GM21528 (cell line): ENCODE measurements around the gene ARMH3.

Experiments
- ATAC-seq: cut with Tn5 transposase; IDR thresholded peaks from one replicate; pipeline ENCODE4 v1.9.1; 2021; ENCODE audit warnings: mild to moderate bottlenecking, moderate library complexity; ENCODE audit not compliant: unreplicated experiment, low FRiP score

The ARMH3 gene

GRCh38 chr10:101838416-101838970, 217.5 kb downstream of the ARMH3 start:
- ATAC-seq, result no peak

GRCh38 chr10:101837748-101838147, 218.2 kb downstream of the ARMH3 start:
- no peak for ATAC-seq

- no peak for ATAC-seq
Measured at GRCh38 chr10:101835362-101835761, 220.6 kb downstream of the ARMH3 start.

DNA sequence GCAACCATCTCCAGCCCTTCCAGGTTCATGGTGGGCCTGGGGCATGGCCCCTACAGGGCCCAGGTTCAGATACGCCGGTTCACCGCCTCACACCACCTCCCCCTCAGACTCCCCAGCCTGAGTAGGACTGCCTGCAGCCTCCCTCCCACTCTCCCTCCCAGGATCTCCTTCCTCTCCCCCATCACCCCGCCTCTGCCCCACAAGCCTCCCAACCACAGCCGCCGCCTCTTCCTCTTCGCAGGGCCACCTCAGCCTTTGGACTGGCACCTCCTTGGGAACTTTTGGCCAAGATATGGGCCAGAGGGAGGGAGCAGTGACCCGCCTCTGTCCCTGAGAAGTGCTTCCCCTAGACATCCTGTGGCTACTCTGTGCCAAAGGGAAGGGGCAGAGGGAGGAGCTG, 221.6 kb downstream of the ARMH3 start:
- no peak for ATAC-seq

DNA sequence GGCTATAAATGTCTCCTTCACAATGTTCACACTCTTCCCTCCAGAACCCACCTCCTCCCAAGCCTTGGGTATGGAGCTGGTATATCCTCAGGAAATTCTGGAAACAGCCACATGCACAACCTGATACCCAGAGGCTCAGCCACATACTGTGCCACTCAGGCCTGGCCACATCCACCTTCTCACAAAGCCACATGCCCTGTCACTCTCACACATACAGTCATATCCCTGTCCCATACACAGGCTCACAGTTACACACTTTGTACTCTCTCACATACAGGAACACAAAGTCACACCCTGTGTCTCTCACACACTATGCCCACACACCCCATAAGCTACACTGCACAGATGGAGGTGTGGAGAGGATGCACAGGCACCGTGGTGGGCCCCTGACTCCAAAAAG, 222.5 kb downstream of the ARMH3 start:
- ATAC-seq, result no peak

- ATAC-seq, result no peak
Measured at GRCh38 chr10:101832325-101832771, 223.6 kb downstream of the ARMH3 start.

DNA sequence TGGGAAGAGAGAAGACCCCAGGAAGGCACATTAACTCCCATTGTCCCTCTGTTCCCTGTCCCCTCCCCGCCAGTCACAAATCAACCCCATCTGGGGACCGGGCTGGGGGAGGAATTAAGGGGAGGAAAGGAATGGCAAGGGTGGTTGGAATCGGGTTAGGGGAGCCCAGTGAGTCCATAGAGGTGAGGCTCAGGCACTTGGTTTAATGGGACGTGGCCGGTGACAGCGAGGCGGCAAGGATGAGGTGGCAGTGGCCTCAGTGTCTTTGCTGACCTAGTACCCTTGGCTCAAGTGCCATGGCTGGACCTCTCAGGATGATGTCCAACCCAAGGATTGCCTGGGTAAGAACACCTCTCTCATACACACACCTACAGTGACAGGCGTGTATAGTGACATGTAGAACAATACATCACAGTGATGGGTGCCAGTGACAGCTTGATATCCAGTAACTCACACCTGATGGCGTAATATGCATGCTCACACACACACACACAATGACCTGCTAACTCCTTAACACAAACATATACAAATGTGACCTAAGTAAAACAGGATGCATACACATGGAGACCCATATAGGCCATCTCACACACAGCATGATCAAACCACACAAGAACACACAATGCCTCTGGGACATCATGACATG, 224.7 kb downstream of the ARMH3 start:
- no peak for ATAC-seq

DNA sequence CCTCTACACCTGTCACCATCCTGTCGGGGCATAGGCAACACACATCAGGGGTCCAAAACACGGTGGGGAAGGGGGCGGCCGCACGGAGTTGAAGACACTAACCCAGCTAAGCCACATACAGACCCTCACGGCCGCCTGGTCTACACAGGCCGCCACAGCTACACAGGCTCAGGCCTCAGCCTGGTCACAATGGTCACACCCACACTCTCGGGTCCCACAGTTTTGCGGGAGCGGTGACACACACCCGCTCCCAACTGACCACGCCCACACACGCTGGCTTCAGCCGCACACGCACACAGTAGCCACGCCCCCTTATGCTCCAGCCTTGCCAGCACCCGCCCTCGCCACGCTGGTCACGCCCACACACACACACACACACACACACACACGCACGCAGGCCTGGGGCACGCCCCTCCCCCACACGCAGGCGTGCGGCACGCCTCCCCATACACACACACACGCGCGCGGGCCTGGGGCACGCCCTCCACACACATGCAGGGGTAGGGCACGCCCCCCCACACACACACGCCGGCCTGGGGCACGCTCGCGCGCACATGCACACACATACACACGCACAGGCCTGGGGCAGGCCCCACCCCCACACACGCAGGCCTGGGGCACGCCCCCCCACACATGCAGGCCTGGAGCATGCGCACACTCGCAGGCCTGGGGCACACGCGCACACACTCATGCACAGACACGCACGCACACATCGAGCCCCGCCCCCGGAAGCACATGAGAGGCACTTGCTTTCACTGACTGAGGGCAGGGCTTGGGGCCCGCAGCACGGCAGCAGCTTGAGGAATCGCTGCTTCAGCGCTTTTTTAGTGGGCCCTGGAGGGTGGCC, 225.4 kb downstream of the ARMH3 start:
- peak; percentile 56 for ATAC-seq

GRCh38 chr10:101829561-101830315, 226.2 kb downstream of the ARMH3 start:
- ATAC-seq, result peak; percentile 22

DNA sequence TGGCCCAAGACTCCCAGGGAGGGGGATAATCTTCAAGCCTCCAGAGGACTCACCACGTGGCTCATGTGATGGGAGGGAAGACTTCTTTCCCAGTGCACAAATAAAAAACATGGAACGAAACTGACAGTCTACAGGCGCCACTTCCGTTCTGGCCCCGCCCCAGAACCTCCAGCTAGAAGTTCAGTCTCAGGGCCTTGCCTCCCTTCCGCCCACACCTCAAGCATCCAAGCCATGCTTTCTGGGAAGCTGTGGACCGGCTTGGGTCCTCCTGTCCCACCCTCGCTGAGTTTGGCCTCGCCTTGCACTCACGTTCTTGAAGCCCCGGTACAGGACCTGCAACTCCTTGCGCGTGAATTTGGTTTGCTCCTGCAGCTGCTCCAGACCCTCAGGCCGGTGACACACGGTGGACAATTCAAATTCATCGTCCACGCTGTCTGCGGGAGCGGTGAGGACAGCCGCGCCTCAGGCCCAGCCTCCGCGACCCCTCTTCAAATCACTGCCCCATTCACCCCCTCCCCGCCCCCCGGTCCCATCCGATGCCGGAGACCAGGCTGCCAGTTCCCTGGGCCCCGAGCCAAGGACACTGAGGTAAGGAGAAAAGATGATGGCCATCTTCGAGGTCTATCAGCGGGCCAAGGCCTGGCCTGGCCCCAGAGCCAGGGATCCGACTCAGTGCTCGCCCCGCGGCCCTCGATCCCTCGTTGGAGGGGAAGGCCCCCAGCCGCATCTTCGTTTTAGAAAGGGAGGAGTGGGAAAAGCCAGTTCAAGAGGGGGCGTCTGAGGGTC, 227.0 kb downstream of the ARMH3 start:
- ATAC-seq, result no peak

DNA sequence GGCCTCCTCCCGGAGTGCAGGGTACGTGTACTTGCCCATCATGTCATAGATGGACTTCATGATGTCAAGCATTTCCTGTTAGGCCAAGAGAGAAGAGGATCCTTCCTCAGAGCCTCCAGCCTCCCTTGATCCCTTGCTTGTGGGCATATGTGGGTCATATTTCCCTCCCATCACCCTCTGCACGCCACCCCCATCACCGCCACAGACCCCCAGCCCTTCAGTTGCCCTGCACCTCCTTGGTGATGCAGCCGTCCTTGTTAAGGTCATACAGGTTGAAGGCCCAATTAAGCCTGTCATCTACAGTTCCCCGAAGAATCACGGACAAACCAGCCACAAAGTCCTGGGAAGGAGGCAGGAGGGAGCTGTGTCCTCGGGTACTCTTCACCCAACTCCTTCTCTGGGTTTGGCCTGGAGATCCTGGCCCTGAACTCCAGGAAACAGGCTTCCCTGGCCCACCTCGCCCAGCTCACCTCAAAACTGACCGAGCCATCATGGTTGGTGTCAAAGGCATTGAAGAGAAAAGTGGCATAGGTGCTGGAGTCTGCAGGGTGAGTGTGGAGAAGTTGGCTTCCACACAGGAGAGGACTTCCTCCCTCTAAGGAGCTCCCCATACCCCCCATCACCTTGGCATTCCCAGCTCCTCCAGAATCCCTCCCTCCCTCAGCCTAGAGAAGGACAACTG, 227.9 kb downstream of the ARMH3 start:
- no peak for ATAC-seq

DNA sequence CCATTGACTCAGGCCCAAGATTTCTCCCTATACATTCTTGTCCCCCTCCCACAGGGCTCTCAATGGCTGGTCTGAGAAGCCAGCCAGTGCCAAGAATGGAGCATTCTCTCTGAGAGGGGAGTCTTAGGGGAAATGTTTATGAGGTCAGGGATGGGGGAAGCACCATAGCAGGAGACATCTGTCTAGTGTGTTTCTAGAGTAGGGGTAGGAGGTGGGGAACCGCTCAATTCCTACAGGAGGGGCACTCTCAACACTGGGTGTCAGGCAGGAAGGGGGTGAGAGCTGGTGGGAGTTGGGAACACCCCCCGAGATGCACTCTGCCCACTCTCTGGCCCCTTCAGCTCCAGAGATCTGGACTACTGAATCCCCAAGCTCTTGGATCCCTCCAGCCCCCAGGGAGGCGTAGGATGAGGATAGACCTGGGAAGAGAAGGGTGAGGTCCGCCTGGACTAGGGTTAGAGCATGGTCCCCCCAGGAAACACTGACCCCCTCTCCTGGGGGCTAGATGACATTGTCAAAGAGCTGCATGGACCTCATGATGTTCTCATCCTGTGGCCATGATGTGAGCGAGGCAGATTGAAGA, 229.0 kb downstream of the ARMH3 start:
- no peak for ATAC-seq

GRCh38 chr10:101824736-101825135, 231.2 kb downstream of the ARMH3 start:
- no peak for ATAC-seq

DNA sequence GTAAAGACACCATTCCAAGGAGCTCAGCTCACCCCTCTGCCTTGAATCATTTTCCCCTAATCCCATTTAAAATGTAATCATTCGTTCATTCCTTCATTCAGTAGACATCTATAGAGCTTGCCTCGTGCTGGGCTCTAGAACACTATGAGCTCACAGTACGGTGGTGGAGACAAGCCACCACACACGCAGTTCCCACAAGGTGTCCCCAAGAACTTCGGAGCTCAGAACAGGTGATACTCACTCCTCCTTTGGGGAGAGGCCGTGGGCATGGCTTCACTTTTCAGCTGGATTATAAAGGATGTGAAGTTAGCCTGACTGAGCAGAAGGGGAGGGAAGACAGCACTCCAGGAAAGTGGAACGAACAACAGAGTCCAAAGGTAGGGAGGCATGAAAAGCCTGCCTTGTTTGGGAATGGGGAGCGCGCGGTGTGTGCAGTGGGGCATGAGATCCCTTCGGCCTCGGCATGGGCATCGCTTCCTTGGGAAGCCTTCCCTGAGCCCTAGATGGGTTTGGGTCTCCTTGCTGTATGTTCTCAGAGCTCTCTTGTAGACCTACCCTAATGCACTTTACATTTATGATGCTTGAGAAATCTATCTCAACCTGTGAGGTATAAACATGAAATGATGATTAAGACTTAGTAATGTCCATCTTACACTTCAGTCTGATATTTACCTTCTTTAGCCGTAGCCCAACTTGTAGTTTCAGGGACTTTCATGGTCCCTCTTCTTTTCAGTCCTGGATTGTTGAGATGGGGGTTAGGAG, 236.9 kb downstream of the ARMH3 start:
- peak; percentile 12 for ATAC-seq

GRCh38 chr10:101818119-101818871, 237.7 kb downstream of the ARMH3 start, which contains the start of gene OGA:
TSS of gene OGA (minus strand) at chr10:101818444. CDS start at chr10:101818022, 422 bp downstream.
- ATAC-seq, result peak; percentile 84

DNA sequence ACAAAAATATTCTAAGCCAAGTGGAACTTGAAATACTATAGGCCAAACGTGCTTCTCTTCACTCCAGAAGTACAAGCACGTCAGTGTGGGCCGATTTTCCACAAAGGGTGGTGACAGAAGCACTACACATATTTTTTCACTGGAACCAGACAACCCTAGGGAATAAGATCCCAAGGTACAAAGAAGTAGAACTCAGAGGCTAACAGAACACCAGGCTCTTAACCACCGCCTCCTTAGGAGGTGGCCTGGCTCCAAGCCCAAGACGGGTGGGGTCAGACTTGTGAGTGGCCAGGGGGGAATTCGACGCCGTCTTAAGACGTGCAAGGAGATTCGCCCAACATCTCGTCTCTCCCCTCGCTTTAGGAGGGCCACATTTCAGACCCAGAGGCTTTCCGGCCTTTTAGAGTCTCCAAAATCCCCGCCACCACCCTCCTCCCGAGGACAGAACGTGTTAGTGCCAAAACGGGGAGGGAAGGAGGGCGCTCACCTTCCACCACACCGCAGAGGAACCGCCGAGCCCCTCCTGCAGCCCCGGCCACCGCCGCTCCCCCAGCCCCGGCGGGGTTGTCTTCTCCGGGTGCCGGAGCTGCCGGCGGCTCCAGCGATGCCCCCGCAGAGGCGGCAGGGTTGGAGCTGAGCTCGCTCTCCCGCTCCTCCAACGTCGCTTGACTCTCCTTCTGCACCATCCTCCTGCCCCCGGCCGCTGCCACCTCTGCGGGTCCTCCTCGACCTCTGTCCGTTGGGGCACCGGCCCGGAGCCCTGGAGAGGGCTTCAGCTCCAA, 238.4 kb downstream of the ARMH3 start:
- peak; percentile 1 for ATAC-seq

DNA sequence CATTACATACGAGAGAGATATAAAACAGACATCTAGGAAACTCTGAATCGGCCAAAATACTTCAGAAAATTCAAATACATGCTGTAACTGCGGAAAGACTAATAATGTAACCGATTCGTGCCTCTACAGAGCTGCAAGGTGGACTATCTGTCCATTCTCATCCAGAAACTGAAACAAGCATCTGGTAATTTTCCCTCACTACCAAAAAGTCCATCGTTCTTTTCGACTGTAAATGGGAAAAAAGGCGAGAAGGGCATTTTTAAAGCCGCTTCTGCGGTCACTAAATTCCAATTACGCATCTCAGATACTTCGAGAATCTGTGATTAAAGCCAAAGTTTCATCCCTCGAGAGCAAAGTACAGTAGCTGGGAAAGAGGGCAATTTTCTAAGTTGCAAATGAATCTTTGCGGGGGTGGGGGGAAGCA, 239.0 kb downstream of the ARMH3 start:
- no peak for ATAC-seq
